HFF-Myc (cell line): ENCODE measurements around the gene KCNK4.

ENCODE experiments used
- DNase-seq: peaks from one replicate; pipeline ENCODE4 v3.0.0-alpha.2; 2011; ENCODE audit warnings: low read depth; ENCODE audit errors: extremely low read depth
- H3K4me3 ChIP-seq: replicated peaks from 2 replicates; pipeline ENCODE4 v1.5.1; 2011; ENCODE audit warnings: low read depth, mild to moderate bottlenecking, control low read depth, low read length
- TF ChIP-seq, protein P1 (sequence below): IDR thresholded peaks from 2 replicates; pipeline ENCODE4 v1.5.1; 2012; ENCODE audit warnings: mild to moderate bottlenecking, low read depth, low read length, control low read depth; ENCODE audit errors: missing control alignments

The KCNK4 gene

DNA sequence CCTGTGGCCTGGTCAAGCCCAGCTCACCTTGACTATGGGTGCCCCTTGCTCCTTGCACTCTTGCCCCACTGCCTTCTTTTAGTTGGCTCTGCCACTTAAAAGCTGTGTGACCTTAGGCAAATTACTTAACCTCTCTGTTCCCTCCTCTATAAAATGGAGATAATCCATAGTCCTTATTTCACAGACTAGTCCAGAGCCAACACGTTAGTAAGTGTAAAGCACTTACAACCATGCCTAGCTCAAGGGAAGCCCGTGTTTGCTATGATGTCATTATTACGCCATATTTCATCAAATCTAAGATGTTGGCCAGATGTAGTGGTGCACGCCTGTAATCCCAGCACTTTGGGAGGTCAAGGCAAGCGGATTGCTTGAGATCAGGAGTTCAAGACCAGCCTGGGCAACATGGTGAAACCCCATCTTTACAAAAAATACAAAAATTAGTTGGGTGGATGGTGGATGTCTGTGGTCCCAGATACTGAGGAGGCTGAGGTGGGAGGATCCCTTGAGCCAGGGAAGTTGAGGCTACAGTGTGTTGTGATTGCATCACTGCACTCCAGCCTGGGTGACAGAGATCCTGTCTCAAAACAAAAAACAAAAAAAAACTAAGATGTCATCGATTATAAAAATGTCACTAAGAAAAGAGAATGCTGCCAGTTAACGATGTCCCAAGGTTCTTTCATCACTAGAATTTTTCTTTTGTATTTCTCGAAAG is 46.6 kb downstream of the KCNK4 start:
- no peak for DNase-seq
- TF ChIP-seq, protein P1, sequence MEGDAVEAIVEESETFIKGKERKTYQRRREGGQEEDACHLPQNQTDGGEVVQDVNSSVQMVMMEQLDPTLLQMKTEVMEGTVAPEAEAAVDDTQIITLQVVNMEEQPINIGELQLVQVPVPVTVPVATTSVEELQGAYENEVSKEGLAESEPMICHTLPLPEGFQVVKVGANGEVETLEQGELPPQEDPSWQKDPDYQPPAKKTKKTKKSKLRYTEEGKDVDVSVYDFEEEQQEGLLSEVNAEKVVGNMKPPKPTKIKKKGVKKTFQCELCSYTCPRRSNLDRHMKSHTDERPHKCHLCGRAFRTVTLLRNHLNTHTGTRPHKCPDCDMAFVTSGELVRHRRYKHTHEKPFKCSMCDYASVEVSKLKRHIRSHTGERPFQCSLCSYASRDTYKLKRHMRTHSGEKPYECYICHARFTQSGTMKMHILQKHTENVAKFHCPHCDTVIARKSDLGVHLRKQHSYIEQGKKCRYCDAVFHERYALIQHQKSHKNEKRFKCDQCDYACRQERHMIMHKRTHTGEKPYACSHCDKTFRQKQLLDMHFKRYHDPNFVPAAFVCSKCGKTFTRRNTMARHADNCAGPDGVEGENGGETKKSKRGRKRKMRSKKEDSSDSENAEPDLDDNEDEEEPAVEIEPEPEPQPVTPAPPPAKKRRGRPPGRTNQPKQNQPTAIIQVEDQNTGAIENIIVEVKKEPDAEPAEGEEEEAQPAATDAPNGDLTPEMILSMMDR, result no peak
- no peak overlapping the region for H3K4me3 ChIP-seq

DNA sequence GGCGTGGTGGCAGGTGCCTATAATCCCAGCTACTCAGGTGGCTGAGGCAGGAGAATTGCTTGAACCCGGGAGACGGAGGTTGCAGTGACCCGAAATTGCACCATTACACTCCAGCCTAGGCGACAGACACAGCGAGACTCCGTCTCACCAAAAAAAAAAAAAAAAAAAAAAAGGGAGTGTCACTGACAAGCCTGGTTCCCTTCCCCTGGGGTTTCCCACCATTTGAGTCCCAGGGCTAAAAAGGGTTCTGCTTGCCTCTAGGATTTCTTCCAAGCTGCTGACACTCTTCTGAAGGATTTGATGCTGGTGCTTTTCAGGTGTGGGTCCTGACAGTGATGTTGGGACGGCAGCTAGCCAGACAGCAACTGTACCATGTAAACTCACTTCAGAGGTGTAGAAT is 47.6 kb downstream of the KCNK4 start:
- H3K4me3 ChIP-seq, result no peak overlapping the region
- TF ChIP-seq, protein P1, result no peak
- no peak for DNase-seq

DNA sequence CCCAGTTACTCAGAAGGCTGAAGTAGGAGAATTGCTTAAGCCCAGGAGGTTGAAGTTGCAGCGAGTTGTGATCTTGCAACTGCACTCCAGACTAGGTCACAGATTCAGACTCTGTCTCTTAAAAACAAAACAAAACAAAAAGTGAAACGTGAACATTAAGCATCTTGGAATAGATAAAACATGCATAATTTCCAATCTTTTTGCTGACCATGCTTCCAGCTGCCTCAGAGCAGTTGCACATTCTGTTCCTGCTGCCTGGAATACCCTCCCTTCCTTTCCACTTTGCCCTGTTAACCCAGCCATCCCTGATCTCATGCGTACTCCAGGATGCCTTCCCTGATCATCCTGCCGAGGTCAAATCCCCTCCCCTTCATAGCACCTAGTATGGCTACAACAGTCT is 48.2 kb downstream of the KCNK4 start:
- TF ChIP-seq, protein P1, result no peak
- DNase-seq, result no peak
- no peak overlapping the region for H3K4me3 ChIP-seq

DNA sequence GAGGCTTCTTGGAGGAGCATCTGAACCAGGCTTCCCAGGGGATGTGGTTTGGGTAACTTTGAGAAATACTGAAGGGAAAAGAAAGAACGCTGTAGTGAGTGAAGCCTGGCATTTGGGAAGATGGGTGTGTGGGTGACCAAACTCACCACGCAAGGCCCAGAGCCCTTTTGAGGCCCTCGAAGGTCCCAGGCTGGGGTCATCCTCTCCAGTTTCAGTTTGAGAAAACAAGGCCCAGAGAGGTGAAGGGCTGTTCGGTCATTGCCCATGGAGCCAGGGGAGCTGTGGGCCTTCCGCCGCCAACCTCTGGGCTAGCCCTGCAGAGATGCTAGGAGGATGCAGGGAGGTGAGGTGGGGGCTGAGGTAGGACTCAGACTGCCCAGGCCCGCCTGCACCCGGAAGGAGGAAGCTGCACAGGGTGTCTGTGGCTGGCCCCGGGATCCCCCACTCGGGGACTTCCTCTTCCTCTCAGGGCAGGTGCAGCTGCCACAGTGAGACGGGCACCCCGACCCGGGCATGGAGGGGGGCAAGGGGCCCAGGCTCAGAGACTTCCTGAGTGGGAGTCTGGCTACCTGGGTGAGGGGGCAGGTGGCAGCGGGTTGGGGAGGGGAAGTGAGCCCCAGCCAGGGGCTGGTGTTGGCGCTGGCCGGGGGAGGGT is 48.8 kb downstream of the KCNK4 start, which contains the start of gene CCDC88B:
Gene CCDC88B (plus strand): TSS at position 451 of the 655 bp plus-strand sequence. CDS start 63 bp downstream, at position 514.
- no peak within 1 kb of the TSS for H3K4me3 ChIP-seq
- TF ChIP-seq, protein P1, result no peak

DNA sequence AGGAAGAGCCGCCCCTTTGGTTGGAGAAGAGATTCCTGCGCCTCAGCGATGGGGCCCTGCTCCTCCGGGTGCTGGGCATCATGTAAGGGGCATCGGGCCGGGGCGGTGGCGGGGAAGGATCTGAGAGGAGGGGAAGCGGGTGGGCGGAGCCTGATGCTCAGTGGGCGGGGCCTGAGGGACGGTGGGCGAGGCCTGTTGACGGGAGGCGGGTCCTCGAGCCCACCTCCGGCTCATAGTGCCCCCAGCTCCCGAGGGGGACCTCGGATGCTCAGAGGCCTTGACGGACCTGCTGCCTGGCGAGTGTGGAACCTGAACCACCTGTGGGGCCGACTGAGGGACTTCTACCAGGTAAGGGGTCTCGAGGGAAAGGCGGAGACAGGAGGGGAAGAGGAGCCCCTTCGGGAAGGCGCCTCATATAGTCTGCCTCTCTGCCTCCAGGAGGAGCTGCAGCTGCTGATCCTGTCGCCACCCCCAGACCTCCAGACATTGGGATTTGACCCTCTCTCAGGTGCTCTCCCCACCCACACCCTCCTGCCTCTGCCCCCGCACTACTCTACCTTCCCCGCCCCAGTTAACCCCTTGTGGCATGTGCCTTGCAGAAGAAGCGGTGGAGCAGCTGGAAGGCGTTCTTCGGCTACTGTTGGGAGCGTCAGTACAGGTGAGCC is 49.7 kb downstream of the KCNK4 start:
- DNase-seq, result no peak
- H3K4me3 ChIP-seq, result no peak overlapping the region
- TF ChIP-seq, protein P1, result no peak

More for the DNA sequence above, 48.8 kb downstream of the KCNK4 start, which contains the start of gene CCDC88B:
- DNase-seq, result no peak

DNA sequence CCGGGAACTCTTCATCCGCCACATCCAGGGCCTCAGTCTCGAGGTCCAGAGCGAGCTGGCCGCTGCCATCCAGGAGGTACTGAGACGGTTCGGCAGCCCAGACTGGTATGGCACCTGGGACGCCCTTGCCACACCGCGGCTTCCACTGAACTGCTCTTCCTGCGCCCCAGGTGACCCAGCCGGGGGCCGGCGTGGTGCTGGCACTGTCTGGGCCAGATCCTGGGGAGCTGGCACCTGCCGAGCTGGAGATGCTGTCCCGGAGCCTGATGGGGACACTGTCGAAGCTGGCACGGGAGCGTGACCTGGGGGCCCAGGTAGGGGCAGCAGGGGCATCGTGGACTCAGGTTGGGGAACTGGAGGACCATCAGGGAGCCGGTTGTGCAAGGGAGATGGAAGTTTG is 50.3 kb downstream of the KCNK4 start:
- TF ChIP-seq, protein P1, result no peak
- H3K4me3 ChIP-seq, result no peak overlapping the region
- no peak for DNase-seq
